ENCODE results near the gene PLCH2.
"Not testable (repeated sequence)": the region's sequence is repeated elsewhere in the genome, so short reads cannot be mapped to it uniquely, and the experiment has no call there.

Gene PLCH2

DNA sequence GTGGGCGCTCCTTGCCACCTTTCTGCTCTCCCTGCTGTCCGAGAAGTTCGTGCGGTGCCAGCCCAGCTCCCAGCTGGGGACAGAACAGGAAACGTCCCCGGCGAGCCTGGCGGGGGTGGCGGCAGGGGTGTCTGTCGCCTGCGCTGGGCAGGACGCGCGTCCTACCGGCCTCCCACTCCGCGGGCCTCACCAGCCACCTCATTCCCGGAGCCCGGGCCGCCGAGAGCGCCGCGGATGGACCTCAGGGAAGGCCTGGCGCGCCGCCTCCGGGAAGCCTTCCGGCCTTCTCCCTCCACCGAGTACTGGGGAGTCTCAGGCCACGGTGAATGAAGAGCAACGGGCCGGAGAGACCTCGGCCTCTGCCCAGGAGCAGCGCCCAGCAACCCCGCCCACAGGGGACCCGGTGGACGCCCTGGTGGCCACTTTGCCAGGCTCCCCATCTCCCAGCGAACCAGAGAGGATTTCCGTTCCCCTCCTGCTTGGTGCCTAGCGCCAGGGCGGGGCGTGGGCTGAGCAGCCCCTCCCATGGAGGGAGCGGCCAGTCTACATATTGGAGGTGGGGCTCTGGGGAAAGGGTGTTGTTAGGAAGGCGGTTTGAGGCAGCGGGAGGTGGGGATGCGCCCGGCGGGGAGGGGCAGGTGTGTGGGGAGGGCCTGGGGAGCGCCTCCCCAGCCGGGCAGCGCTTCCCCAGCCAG lies 70.6 kb downstream of the PLCH2 start:
- peak; percentile 84 for DNase-seq (ENCODE audit: low spot score)

DNA sequence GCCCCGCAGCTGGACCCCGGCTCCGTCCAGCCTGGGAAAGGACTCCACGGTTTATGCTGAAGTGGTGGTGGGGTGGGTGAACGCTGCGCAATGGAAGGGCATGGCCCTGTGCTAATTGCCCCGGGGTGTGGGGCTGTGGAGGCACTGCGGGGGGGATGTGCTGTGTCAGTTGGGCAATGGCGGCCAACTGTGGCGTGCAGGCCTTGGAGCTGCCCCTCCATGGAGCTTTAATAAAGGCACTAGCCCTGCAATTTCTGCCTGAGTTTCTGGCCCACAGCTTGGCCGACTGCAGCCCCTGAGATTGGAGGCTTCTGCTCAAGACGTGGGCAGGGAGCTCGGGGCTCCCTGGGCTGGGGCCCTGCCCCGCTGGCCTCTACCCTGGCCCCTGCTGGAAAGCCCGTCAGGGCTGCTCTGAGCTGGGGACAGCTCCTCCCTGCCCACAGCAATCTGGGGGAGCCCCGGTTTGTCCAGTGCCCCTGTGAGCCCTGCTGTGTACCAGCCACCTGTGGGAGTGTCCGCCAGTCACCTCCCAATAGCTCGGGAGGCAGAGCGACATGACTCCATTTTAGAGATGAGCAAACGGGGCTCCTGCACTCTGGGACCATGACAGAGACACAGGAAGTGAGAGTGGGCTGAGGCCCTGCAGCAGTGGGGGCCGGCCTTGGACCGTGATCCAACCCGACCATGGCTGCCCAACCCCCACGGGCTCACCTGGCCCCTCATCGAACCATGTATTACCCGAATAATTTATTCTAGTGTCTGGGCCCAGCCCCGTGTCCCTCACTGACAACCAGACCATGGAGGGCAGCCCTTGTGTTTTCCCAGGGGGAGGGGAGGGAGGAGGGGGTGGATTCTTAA lies 71.3 kb downstream of the PLCH2 start:
- peak; percentile 20 for DNase-seq (ENCODE audit: low spot score)

DNA sequence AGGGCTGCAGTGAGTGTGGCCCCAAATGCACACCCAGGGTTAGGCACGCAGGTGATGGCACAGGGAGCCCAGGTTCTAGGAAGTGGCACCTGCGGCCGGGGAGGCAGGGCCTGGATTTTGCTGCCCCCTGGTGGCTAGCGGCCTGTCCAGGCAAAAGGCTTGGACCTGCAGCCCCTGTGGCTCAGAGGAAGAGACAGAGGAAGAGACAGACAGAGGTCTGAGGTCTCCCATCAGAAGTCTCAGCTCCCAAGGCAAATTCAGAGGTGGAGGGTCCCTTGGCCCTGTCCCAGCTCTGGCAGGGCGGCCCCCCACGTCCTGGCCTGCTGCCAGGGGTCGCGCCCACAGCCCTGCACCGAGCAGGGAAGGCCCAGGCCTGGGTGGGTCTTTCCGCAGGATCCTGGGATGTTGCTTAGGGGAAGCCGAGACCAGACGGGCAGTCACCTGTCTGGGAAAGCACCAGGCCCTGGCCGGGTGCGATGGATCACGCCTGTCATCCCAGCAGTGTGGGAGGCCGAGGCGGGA lies 72.0 kb downstream of the PLCH2 start:
- peak; percentile 57 for DNase-seq (ENCODE audit: low spot score)

GRCh38 chr1:2549367-2550029 lies 73.4 kb downstream of the PLCH2 start:
- DNase-seq (ENCODE audit: low spot score), result not testable (repeated sequence)

DNA sequence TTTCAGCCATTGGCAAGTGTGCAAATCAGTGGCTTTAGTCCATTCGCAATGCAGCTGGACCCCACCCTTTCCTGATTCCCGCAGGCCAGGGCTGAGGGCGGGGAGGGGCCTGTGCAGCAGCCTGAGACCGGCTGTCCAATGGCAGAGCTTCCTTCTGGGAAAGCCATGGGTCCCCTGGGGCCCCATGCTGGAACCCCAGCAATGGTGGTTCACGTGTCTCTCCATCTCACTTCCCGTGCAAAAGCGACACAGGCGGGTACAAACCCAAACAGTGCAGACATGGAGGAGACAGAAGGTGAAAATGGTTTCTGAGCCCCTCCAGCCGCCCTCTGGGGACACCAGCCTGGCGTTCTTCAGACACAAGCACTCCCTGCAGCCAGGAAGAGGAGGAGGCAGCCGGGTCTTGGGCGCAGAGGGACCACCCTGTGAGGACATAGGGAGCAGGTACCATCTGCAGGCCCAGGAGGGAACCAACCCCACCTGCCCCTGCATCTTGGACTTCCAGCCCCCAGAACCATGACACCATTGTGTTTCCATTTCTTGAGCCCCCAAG lies 74.3 kb downstream of the PLCH2 start:
- not testable (repeated sequence) for DNase-seq (ENCODE audit: low spot score)

- not testable (repeated sequence) for DNase-seq (ENCODE audit: low spot score)
Measured at GRCh38 chr1:2551544-2551943, 75.5 kb downstream of the PLCH2 start.

- no peak for DNase-seq (ENCODE audit: low spot score)
Measured at GRCh38 chr1:2552189-2552588, 76.1 kb downstream of the PLCH2 start.

- DNase-seq (ENCODE audit: low spot score), result not testable (repeated sequence)
Measured at GRCh38 chr1:2553076-2553475, 77.0 kb downstream of the PLCH2 start.

GRCh38 chr1:2553871-2554620 lies 78.0 kb downstream of the PLCH2 start:
- DNase-seq (ENCODE audit: low spot score), result no peak

DNA sequence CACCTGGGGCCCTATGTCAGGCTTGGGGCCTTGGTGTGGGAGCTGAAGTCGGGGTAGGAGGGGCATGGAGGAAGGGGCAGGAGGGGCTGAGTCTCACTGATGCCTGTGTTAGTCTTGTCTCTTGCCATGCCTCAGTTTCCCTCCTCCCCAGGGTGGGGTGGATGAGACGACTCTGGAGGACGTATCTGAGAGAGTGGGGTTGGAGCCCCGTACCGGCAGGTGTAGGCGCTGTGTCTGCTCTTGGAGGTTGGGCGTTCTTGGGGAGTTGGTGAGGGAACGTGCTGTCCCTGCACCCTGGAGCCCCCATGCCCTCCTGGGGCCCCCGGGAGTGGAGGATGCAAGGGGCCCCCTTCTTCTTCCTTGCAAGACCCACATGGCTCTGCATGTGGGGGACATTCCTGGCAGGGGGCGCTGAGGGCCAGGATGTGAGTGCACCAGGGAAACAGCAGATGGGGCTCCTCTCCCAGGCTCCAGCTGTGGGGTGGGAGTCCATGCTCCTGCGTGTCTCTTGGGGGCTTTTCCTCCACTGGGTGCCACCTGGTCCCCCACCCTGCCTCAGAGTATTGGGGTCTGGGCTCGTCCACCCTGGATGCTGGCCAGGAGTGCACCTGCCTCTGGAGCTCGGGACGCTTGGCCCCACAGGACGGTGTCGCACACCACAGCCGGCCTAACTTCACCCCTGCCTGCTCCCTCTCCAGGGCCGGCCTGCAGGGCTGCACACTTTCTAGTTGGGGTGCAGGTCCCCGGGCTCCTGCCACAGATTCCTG lies 78.7 kb downstream of the PLCH2 start:
- DNase-seq (ENCODE audit: low spot score), result no peak

Measured in COLO829 (cell line).